ENCODE results near the gene LGALS9B. TPM values are rescaled to one million over a fixed set of nuclear protein-coding genes. Genes with fewer than 3 reads are reported as not detected.
"Not testable (repeated sequence)": the region's sequence is repeated elsewhere in the genome, so short reads cannot be mapped to it uniquely, and the experiment has no call there.

The LGALS9B gene
- total RNA-seq, 1 experiment from 2014 or later: 0.20 TPM

- H3K4me3 ChIP-seq (replicated peaks in 1 of 2; ENCODE audit: low read depth in 1 of 2, low read length in 2 of 2); ATAC-seq; H3K27ac ChIP-seq (ENCODE audit: low read depth, low read length); H4K20me1 ChIP-seq (ENCODE audit: insufficient read depth); BruUV-seq (replicated peaks); intact Hi-C loops (cut with micrococcal nuclease); H3K79me2 ChIP-seq (ENCODE audit: insufficient read depth, low read length); POLR2A ChIA-PET; RAD21 ChIA-PET (ENCODE audit: low non-redundant PET in 1 of 2, low total read pairs in 2 of 2, uncharacterized antibody in 2 of 2, unreplicated experiment in 2 of 2); H2AFZ ChIP-seq (ENCODE audit: low read depth, low read length, poor library complexity, severe bottlenecking); H3K9ac ChIP-seq (ENCODE audit: low read length); DNase-seq (ENCODE audit: low read depth, low spot score); H3K4me1 ChIP-seq (ENCODE audit: control insufficient read depth in 1 of 2, insufficient read depth in 2 of 2, low read length in 2 of 2); H3K4me2 ChIP-seq (ENCODE audit: low read length); H3K9me3 ChIP-seq (ENCODE audit: control insufficient read depth in 1 of 2, insufficient read depth in 1 of 2, low read depth in 1 of 2, low read length in 2 of 2); H3K36me3 ChIP-seq (ENCODE audit: control insufficient read depth in 1 of 2, insufficient read depth in 2 of 2, low read length in 2 of 2); CTCF ChIA-PET; H3K27me3 ChIP-seq (ENCODE audit: insufficient read depth, low read length); H3K9me2 ChIP-seq (ENCODE audit: insufficient read depth): not testable (repeated sequence)
Observed at GRCh38 chr17:20450852-20451251, 16.5 kb downstream of the LGALS9B start.

DNA sequence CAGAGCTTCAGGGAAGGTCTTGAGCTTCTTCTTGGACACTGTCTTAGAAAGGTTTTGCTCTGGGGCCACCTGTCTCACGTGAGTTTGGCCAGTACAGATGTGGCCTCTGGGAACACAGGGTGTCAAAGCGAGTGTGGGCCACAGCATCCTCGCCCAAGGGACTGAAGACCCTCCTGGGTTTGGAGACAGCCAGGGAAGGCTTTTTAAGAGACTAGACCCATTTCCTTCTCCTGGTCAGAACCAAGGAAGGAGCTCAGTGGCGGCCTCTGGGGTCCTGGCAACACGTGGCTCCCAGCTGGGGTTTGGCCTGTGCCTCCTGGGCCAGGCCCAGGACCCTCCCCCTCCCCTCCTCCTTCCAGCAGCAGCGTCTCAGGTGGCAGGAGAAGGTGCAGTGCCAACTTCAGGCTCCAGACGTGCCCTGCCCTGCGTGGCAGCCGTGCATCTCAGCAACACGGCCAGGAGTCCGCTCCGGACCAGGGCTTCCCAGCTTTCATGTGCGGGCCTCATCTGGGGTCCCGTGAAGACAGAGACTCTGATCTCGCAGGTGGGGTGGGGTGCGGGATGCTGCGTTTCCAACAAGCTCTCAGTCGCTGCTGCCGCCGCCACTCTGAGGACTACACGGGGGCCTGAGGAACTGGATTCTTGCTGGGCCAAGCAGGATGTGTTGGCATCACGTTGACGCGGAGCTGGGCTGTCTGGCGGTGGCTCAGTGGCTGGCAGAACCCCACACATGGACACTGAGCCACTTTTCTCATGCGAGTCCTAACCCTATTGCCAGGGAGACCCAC lies 19.6 kb downstream of the LGALS9B start:
- H3K27ac ChIP-seq (ENCODE audit: low read depth, low read length); H3K4me2 ChIP-seq (ENCODE audit: low read length); ATAC-seq; H3K36me3 ChIP-seq (ENCODE audit: control insufficient read depth in 1 of 2, insufficient read depth in 2 of 2, low read length in 2 of 2); BruUV-seq (replicated peaks); H3K4me1 ChIP-seq (ENCODE audit: control insufficient read depth in 1 of 2, insufficient read depth in 2 of 2, low read length in 2 of 2); H3K9me3 ChIP-seq (ENCODE audit: control insufficient read depth in 1 of 2, insufficient read depth in 1 of 2, low read depth in 1 of 2, low read length in 2 of 2); H3K9ac ChIP-seq (ENCODE audit: low read length); H2AFZ ChIP-seq (ENCODE audit: low read depth, low read length, poor library complexity, severe bottlenecking); H3K4me3 ChIP-seq (replicated peaks in 1 of 2; ENCODE audit: low read depth in 1 of 2, low read length in 2 of 2); H4K20me1 ChIP-seq (ENCODE audit: insufficient read depth); intact Hi-C loops (cut with micrococcal nuclease); RAD21 ChIA-PET (ENCODE audit: low non-redundant PET in 1 of 2, low total read pairs in 2 of 2, uncharacterized antibody in 2 of 2, unreplicated experiment in 2 of 2); POLR2A ChIA-PET; H3K27me3 ChIP-seq (ENCODE audit: insufficient read depth, low read length); H3K79me2 ChIP-seq (ENCODE audit: insufficient read depth, low read length); H3K9me2 ChIP-seq (ENCODE audit: insufficient read depth); DNase-seq (ENCODE audit: low read depth, low spot score): not testable (repeated sequence)
- CTCF ChIA-PET: interaction anchor here (0.5 kb wide), 1 partner anchor 83 kb away, joined by 3 read pairs; no protein-coding TSS in a partner anchor

DNA sequence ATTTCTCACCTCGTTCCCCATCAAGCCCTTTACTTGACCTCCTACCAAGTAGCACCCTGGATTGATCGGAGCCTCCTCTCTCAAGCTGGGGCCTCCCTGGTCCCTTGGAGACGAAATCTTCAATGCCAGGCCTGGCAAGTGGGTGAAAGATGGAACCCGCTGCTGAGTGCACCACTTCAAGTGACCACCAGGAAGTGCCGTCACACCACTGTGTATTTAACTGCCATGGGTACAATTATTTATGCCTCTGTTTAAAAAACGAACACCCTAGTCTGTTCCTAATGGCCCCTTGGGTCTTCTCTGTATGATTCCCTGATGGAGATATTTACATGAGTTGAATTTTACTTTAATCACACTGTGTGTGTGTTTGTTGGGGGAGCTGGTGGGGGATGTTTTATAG lies 20.4 kb downstream of the LGALS9B start:
- H3K27ac ChIP-seq (ENCODE audit: low read depth, low read length); RAD21 ChIA-PET (ENCODE audit: low non-redundant PET in 1 of 2, low total read pairs in 2 of 2, uncharacterized antibody in 2 of 2, unreplicated experiment in 2 of 2); POLR2A ChIA-PET; DNase-seq (ENCODE audit: low read depth, low spot score); H3K27me3 ChIP-seq (ENCODE audit: insufficient read depth, low read length); H3K36me3 ChIP-seq (ENCODE audit: control insufficient read depth in 1 of 2, insufficient read depth in 2 of 2, low read length in 2 of 2); H3K9me2 ChIP-seq (ENCODE audit: insufficient read depth); H4K20me1 ChIP-seq (ENCODE audit: insufficient read depth); H3K9ac ChIP-seq (ENCODE audit: low read length); H3K9me3 ChIP-seq (ENCODE audit: control insufficient read depth in 1 of 2, insufficient read depth in 1 of 2, low read depth in 1 of 2, low read length in 2 of 2); H3K79me2 ChIP-seq (ENCODE audit: insufficient read depth, low read length); H3K4me1 ChIP-seq (ENCODE audit: control insufficient read depth in 1 of 2, insufficient read depth in 2 of 2, low read length in 2 of 2); H3K4me3 ChIP-seq (replicated peaks in 1 of 2; ENCODE audit: low read depth in 1 of 2, low read length in 2 of 2); H2AFZ ChIP-seq (ENCODE audit: low read depth, low read length, poor library complexity, severe bottlenecking); H3K4me2 ChIP-seq (ENCODE audit: low read length); intact Hi-C loops (cut with micrococcal nuclease); BruUV-seq (replicated peaks): not testable (repeated sequence)
- TF ChIP-seq CTCF (IDR thresholded peaks at IDR 0.05 in 2 of 3, conservative IDR thresholded peaks at IDR 0.05 in 1 of 3; ENCODE audit: borderline replicate concordance in 1 of 3, insufficient read depth in 1 of 3, low read depth in 2 of 3, low read length in 2 of 3): peak in 2 of 3 experiments; percentile 22 to 37; a peak in 3 of 6 replicates
- peak; percentile 74 for ATAC-seq
- CTCF ChIA-PET: interaction anchor here (0.5 kb wide), 1 partner anchor 84 kb away, joined by 3 read pairs; no protein-coding TSS in a partner anchor

DNA sequence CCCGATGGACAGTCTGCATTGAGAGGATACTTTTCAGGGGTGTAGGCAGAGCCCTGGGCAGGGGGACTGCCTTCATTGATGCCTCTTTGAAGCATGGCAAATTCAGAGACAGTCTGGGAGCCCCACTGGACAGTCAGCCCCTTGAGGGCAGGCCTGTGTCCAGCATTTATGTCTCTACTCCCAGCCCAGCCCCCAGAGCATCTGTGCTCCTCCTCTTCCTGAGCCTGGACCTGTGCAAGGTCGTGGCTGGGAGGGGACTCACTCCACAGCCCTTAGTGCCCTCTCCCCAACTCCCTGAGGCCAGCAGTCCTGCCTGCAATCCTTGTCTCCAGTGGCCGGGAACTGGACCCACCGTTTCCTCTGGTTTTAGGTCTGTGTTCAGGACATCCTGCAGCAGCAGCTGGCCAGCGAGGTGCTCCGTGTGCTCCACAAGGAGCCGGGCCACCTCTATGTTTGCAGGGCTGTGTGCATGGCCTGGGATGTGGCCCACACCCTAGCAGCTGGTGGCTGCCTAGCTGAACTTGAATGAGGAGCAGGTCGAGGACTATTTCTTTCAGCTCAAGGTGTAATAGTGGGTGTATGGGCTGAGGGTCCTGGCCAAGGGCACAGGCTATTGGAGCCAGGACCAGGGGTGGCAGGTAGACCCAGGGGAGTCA lies 22.6 kb downstream of the LGALS9B start:
- intact Hi-C loops (cut with micrococcal nuclease); H3K9me2 ChIP-seq (ENCODE audit: insufficient read depth); BruUV-seq (replicated peaks); POLR2A ChIA-PET; H2AFZ ChIP-seq (ENCODE audit: low read depth, low read length, poor library complexity, severe bottlenecking); H3K4me2 ChIP-seq (ENCODE audit: low read length); H3K4me3 ChIP-seq (replicated peaks in 1 of 2; ENCODE audit: low read depth in 1 of 2, low read length in 2 of 2); H3K27ac ChIP-seq (ENCODE audit: low read depth, low read length); H3K79me2 ChIP-seq (ENCODE audit: insufficient read depth, low read length); CTCF ChIA-PET; H3K9me3 ChIP-seq (ENCODE audit: control insufficient read depth in 1 of 2, insufficient read depth in 1 of 2, low read depth in 1 of 2, low read length in 2 of 2); H3K4me1 ChIP-seq (ENCODE audit: control insufficient read depth in 1 of 2, insufficient read depth in 2 of 2, low read length in 2 of 2); DNase-seq (ENCODE audit: low read depth, low spot score); RAD21 ChIA-PET (ENCODE audit: low non-redundant PET in 1 of 2, low total read pairs in 2 of 2, uncharacterized antibody in 2 of 2, unreplicated experiment in 2 of 2); ATAC-seq; H3K27me3 ChIP-seq (ENCODE audit: insufficient read depth, low read length); H3K9ac ChIP-seq (ENCODE audit: low read length); H3K36me3 ChIP-seq (ENCODE audit: control insufficient read depth in 1 of 2, insufficient read depth in 2 of 2, low read length in 2 of 2); H4K20me1 ChIP-seq (ENCODE audit: insufficient read depth): not testable (repeated sequence)

Measured in HCT116 (cell line).